HS-5 (cell line): Measurements from ENCODE around the gene SLC35F4.
"Not testable (repeated sequence)": the region's sequence is repeated elsewhere in the genome, so short reads cannot be mapped to it uniquely, and the experiment has no call there.

ENCODE experiments used
- DNase-seq: peaks from one replicate; pipeline ENCODE4 v3.0.0-alpha.2; 2012; ENCODE audit warnings: low read depth

The SLC35F4 gene

DNA sequence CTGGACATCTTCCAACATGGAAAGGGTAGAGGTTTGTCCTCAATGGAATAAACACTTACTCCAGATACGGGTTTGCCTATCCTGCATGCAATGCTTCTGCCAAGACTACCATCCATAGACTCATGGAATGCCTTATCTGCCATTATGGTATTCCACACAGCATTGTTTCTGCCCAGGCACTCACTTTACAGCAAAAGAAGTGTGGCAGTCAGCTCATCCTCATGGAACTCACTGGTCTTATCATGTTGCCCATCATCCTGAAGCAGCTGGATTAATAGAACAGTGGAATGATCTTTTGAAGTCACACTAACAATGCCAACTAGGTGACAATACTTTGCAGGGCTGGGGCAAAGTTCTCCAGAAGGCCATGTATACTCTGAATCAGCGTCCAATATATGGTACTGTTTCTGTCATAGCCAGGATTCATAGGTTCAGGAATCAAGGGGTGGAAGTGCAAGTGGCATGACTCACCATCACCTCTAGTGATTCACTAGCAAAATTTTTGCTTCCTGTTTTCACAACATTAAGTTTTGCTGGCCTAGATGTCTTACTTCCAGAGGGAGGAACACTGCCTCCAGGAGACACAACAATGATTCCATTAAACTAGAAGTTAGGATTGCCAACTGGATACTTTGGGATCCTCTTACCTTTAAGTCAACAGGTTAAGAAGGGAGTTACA is 140.4 kb downstream of the SLC35F4 start:
- peak; percentile 56 for DNase-seq

DNA sequence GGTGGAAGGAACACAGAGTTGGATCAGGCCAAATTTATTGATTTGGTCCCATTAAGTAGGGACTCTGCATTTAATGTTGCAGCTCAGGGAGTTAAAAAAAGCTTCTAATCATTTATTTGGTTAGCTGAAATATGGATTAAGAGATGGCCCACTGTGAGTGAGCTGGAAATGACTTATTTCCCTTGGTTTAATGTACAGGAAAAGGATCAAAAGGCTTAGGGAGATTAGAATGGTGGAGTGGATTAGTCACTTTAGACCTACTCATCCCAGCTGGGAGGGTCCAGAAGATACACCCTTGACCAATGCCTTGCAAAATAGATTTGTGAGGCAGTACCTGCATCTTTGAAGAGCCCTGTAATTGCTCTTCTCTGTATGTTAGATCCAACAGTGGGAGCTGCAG is 143.8 kb downstream of the SLC35F4 start:
- not testable (repeated sequence) for DNase-seq

- DNase-seq = no peak
Measured at GRCh38 chr14:57714487-57714931, 151.4 kb downstream of the SLC35F4 start.

DNA sequence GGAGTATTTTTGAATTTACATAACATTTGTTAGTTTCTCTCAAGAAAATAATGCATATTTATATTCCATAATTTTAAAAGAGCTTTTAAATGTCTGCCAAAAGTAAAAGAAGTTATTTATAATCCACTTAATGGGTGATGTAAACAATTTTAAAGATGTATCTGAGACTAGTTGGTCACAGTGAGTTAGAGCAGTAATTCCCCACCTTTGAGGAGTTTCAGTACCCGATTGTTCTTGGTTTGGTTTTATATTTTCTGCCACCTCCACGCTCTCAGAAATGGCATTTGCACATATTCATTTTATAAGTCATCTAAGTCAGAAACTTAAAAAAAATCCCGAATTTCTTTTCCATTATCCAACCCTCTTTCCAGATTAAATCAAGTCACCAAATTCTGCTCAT is 153.2 kb downstream of the SLC35F4 start:
- no peak for DNase-seq

GRCh38 chr14:57712102-57712501 is 153.8 kb downstream of the SLC35F4 start:
- no peak for DNase-seq

DNA sequence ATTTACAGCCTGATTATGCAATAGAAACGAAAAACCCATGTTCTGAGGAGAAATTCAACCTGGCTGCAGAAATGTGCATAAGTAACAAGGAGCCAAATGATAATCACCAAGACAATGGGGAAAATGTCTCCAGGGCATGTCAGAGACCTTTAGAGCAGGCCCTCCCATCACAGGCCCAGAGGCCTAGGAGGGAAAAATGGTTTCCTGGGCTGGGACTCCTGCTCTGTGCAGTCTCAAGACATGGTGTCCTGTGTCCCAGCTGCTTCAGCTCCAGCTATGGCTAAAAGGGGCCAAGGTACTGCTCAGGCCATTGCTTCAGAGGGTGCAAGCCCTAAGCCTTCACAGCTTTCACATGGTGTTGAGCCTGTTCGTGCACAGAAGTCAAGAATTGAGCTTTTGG is 156.0 kb downstream of the SLC35F4 start:
- no peak for DNase-seq

GRCh38 chr14:57709086-57709485 is 156.8 kb downstream of the SLC35F4 start:
- DNase-seq = not testable (repeated sequence)

DNA sequence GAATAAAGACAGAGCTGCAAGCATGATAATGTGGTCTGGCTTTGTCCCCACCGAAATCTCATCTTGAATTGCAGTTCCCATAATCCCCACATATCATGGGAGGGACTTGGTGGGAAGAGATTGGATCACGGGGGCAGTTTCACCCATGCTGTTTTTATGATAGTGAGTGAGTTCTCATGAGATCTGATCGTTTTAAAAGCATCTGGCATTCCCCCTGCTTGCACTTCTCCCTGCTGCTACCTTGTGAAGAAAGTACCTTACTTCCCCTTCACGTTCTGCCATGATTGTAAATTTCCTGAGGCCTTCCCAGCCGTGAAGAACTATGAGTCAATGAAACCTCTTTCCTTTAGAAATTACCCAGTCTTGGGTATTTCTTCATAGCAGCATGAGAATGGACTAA is 158.7 kb downstream of the SLC35F4 start:
- DNase-seq = no peak

DNA sequence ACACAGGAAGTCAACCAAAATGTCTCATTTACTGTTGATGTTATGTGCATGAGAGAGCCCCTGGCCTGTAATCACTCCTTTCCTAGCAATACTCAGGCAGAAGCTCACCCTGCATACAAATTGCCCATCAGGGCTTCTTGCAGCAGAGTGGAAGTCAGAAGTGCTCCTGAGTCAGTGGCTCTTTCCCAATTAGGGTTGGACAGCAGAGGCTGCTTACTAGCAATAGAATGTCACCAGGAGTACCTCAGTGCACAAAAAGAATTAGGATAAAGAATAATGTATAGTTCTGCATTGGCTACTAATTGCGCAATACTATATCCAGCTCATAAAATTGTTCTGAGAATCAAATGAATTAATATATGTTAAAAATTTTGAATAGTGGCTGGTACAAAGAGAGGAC is 161.1 kb downstream of the SLC35F4 start:
- DNase-seq = no peak

GRCh38 chr14:57699947-57700346 is 165.9 kb downstream of the SLC35F4 start:
- no peak for DNase-seq

DNA sequence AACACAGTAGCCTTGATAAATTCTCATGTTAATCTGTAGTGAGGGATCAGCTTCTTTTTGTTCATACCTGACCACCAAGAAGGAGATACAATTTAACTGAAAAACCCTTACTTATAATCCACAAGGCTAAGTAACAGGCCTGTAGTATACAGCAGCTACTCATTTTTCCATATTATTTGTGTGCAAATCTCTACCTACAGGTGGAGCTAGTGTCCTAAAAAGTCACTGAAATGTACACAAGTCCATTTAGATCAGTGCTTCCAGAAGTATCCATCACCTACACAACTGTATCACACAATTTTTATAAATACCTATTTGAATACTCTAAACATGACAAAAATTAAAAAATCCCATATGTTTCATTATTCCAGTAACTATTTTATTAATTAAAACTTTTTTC is 173.2 kb downstream of the SLC35F4 start:
- peak; percentile 22 for DNase-seq

- DNase-seq = no peak
Measured at GRCh38 chr14:57687416-57687815, 178.5 kb downstream of the SLC35F4 start.

GRCh38 chr14:57686304-57686703 is 179.6 kb downstream of the SLC35F4 start:
- DNase-seq = no peak

- DNase-seq = no peak
Measured at GRCh38 chr14:57671021-57671420, 194.9 kb downstream of the SLC35F4 start.

- no peak for DNase-seq
Measured at GRCh38 chr14:57660208-57660607, 205.7 kb downstream of the SLC35F4 start.

- DNase-seq = no peak
Measured at GRCh38 chr14:57659052-57659451, 206.8 kb downstream of the SLC35F4 start.

GRCh38 chr14:57657487-57657886 is 208.4 kb downstream of the SLC35F4 start:
- DNase-seq = no peak

DNA sequence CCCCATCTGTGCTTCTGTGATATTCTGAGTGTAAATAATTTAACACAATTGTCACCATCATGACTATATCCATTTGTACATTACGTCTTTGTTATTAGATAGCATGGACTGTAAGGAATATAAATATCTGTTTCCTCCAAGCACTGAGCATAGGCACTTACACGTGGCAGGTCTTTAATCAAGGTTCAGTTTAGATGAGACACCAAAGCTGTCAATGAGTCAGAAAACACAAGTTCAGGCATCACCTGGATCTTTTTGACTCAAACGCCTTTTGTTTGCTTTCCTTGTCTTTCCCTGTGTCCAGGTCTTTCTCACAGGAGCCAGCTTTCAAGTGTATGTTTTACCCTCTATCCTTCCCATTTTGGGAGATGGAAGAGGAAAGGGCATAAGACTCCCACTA is 209.0 kb downstream of the SLC35F4 start:
- no peak for DNase-seq

- DNase-seq = no peak
Measured at GRCh38 chr14:57652769-57653168, 213.1 kb downstream of the SLC35F4 start.

GRCh38 chr14:57641776-57642175 is 224.1 kb downstream of the SLC35F4 start:
- no peak for DNase-seq

DNA sequence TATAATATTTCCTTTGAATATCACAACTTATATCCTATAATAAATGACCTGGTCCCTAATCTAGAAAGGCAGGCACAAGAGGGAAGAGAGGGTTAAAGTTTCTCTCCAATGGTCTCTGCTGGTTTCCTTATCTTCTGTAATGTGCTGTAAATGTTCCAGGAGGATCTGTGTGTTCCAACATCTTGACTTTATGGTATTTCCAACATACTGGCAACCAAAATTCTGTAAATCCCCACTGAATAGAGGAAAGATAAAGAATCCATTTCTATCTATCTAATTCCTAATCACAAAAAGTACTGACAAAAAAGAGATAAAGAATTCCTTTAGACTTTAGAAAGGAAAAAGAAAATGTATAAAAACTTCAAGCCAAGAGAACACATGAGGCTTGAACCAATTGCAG is 225.9 kb downstream of the SLC35F4 start:
- DNase-seq = no peak

- DNase-seq = no peak
Measured at GRCh38 chr14:57637901-57638300, 228.0 kb downstream of the SLC35F4 start.

GRCh38 chr14:57634335-57634734 is 231.6 kb downstream of the SLC35F4 start:
- no peak for DNase-seq

DNA sequence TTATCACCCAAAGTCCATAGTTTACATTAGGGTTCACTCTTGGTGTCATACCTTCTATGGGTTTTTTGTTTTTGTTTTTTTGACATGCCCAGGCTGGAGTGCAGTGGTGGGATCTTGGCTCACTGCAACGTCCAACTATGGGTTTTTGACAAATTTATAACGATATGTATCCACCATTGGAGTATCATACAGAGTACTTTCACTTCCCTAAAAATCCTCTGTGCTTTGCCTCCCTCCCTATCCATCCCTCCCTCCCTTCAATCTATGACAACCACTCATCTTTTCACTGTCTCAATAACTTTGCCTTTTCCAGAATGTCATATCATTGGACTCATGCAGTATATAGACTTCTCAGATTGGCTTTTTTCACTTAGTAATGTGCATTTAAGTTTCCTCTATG is 233.2 kb downstream of the SLC35F4 start:
- DNase-seq = no peak
